Calu3 (cell line): ENCODE results near the gene CALB2. TPM values are rescaled to one million over a fixed set of nuclear protein-coding genes. Genes with fewer than 3 reads are reported as not detected.

Source experiments
- BruUV-seq: library from RNA; stranded (reverse); fragments of 400-500 nt; replicated peaks from 2 replicates; lab custom pipeline; 2021; lab: Mats Ljungman, UMichigan
- CTCF ChIA-PET: fragments of 300-600 bp; sonication (Branson Sonifier 250); formaldehyde crosslinking; loops from one replicate; lab custom pipeline; 2022; ENCODE audit warnings: antibody characterized with exemption; lab: Charles Lee
- DNase-seq: peaks from one replicate; pipeline ENCODE4 v3.0.0; 2022
- H3K27ac Mint-ChIP-seq: one replicate; pipeline ENCODE4 v1.8.0; 2022; ENCODE audit warnings: mixed read lengths; ENCODE audit not compliant: unreplicated experiment
- H3K27me3 Mint-ChIP-seq: one replicate; pipeline ENCODE4 v1.8.0; 2022; ENCODE audit warnings: mixed read lengths; ENCODE audit not compliant: unreplicated experiment
- H3K36me3 Mint-ChIP-seq: one replicate; pipeline ENCODE4 v1.8.0; 2022; ENCODE audit warnings: mild to moderate bottlenecking, moderate library complexity, mixed read lengths; ENCODE audit not compliant: insufficient read depth, unreplicated experiment
- H3K4me1 Mint-ChIP-seq: one replicate; pipeline ENCODE4 v1.8.0; 2022; ENCODE audit warnings: mild to moderate bottlenecking, low read depth, mixed read lengths; ENCODE audit not compliant: unreplicated experiment
- H3K4me3 Mint-ChIP-seq: one replicate; pipeline ENCODE4 v1.8.0; 2022; ENCODE audit warnings: mild to moderate bottlenecking, low read depth, moderate library complexity, mixed read lengths; ENCODE audit not compliant: unreplicated experiment
- H3K9me3 Mint-ChIP-seq: one replicate; pipeline ENCODE4 v1.8.0; 2022; ENCODE audit warnings: low read depth, mixed read lengths; ENCODE audit not compliant: unreplicated experiment
- intact Hi-C: fragments of 100-400 bp; cut with micrococcal nuclease; formaldehyde crosslinking; loops from one replicate; pipeline ENCODE4 v1.10.0; 2022; ENCODE audit not compliant: unreplicated experiment
- total RNA-seq: library from RNA; stranded (reverse); gene quantifications from 2 replicates; pipeline ENCODE4 v1.2.3, GENCODE V29; 2022
- TF ChIP-seq, protein P1 (sequence below): fragments of 200-600 bp; IDR thresholded peaks from one replicate; pipeline ENCODE4 v1.8.0; 2022; ENCODE audit warnings: antibody characterized with exemption; ENCODE audit not compliant: unreplicated experiment

CALB2 gene
- total RNA-seq, 1 experiment from 2014 or later, result 35.1 TPM

DNA sequence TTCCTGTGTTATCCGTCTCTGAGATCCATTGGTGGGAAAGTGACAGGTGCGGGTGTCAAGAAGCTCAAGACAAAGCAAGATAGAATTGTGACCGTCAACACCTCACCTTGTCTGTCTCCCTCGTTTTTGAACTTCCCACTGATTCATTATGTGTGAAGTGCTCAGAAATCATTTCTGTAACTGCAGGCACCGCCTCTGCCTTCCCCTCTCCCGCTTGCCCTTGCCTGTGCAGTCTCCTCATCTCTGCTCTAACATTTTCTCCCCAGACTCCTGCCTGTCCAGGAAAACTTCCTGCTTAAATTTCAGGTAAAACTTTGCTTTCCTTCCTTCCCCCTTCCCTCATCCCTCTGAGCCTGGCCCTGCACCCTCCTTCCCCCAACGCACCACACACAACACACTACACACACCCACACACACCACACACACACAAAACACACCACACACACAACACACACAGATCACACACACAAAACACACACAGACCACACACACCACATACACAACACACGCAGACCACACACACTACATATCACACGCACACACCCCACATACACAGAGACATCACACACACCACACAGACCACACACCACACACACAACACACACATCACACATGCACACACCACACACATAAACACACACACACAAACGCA lies 25.7 kb downstream of the CALB2 start:
- DNase-seq, result no peak
- CTCF ChIA-PET, result interaction anchor here (0.6 kb wide), 1 partner anchor 20 kb away, joined by 3 read pairs; no protein-coding TSS in a partner anchor
- intact Hi-C loops, result no loop called here
- H3K4me1 Mint-ChIP-seq, result no peaks in the 10 kb centered on the region
- H3K36me3 Mint-ChIP-seq, result no peaks in the 10 kb centered on the region
- no peak overlapping the region for H3K4me3 Mint-ChIP-seq
- no peaks in the 10 kb centered on the region for H3K27me3 Mint-ChIP-seq
- no TSS peak for BruUV-seq
- TF ChIP-seq, protein P1, sequence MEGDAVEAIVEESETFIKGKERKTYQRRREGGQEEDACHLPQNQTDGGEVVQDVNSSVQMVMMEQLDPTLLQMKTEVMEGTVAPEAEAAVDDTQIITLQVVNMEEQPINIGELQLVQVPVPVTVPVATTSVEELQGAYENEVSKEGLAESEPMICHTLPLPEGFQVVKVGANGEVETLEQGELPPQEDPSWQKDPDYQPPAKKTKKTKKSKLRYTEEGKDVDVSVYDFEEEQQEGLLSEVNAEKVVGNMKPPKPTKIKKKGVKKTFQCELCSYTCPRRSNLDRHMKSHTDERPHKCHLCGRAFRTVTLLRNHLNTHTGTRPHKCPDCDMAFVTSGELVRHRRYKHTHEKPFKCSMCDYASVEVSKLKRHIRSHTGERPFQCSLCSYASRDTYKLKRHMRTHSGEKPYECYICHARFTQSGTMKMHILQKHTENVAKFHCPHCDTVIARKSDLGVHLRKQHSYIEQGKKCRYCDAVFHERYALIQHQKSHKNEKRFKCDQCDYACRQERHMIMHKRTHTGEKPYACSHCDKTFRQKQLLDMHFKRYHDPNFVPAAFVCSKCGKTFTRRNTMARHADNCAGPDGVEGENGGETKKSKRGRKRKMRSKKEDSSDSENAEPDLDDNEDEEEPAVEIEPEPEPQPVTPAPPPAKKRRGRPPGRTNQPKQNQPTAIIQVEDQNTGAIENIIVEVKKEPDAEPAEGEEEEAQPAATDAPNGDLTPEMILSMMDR, result no peak
- H3K9me3 Mint-ChIP-seq, result no peaks in the 10 kb centered on the region
- H3K27ac Mint-ChIP-seq, result no peak overlapping the region

DNA sequence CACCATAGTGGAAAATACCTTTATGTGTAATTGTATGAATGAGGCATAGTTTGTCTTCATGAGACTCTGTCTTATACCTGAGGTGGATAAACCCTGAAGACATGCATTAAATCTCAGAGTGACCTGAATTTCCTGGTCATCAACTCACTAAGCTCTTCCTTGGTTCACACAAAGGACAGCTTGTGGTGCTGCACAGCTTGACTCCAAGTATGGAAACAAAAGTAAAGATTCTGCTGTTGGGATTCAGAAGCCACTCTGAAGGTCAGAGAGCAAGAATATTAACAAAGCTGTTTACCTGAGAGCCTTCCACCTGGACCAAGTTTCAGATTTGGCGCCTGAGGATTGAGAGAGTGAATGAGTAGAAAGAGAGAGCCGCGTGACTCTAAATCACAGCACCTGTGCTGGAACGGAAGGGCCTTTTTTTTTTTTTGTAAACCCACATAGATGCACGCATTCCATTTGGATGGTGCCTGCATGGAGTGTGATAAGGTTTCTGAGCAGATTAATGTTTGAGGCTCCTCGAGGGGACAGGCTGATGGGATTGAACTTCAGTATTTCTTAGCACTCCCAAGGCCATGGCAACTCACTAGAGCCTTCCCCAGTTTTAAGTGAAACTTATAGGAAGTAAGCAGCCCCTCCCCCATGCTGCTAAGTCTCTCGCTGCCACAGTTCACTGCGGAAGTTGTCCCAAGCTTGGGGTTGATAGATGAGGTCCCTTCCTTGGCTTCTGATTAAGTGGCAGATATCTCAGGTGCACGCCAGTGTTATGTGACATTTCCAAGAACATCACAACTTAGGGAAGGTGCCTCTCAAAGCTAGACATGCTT lies 28.7 kb downstream of the CALB2 start:
- Mint-ChIP-seq H3K9me3 (no peaks in the 10 kb centered on the region), H3K4me3 (no peak overlapping the region), H3K27ac (no peak overlapping the region), H3K36me3 (no peaks in the 10 kb centered on the region), H3K4me1 (no peaks in the 10 kb centered on the region), H3K27me3 (no peaks in the 10 kb centered on the region)
- TF ChIP-seq, protein P1, result no peak
- DNase-seq, result no peak
- intact Hi-C loops, result no loop called here
- no TSS peak for BruUV-seq
- CTCF ChIA-PET, result interaction anchor here (0.7 kb wide), 1 partner anchor 320 kb away, joined by 6 read pairs; no protein-coding TSS in a partner anchor

DNA sequence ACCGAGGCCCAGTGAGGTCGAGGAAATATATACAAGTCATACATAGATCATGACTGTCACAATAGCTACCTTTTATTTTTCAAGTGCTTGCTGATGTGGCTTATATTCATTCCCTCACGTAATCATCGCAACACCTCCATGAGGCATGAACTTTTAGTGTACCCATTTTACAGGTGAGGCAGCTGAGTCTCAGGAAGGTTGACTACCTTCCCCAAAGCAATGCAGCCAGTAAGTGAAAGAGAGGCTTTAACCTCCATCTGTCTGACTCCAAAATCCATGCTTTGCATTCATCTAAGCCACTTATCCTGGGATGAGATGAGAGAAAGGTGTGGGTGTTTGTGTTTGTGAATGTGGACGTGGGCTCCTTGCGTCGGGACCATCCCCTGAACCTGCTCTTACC lies 30.8 kb downstream of the CALB2 start:
- intact Hi-C loops, result no loop called here
- no peak overlapping the region for H3K27ac Mint-ChIP-seq
- DNase-seq, result no peak
- BruUV-seq, result no TSS peak
- H3K36me3 Mint-ChIP-seq, result no peaks in the 10 kb centered on the region
- TF ChIP-seq, protein P1, result no peak
- CTCF ChIA-PET, result interaction anchor here (0.6 to 0.7 kb wide), 2 partner anchors 178 to 1165 kb away, joined by 5 to 7 read pairs; no protein-coding TSS in a partner anchor
- no peak overlapping the region for H3K4me3 Mint-ChIP-seq
- H3K9me3 Mint-ChIP-seq, result no peaks in the 10 kb centered on the region
- no peaks in the 10 kb centered on the region for H3K27me3 Mint-ChIP-seq
- H3K4me1 Mint-ChIP-seq, result no peaks in the 10 kb centered on the region

DNA sequence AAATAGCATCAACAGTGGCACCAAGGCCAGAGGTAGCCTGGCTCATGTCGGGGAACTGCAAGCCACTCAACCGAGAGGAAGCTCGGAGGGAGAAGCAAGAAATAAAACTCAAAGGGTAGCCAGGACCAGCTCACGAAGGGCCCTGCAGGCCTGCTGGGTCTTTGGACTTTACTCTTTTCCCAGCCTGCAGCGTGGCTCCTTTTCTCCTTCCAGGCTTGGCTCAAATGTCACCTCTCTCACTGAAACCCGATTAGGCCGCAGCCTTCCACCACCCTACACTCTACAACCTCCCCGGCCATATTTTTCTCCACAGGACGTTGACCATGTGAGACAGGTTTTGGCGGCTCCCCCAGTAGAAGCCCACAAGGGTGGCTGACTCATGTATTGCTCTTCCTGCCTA lies 38.1 kb downstream of the CALB2 start:
- Mint-ChIP-seq H3K27ac (no peak overlapping the region), H3K9me3 (no peaks in the 10 kb centered on the region), H3K4me3 (no peak overlapping the region), H3K36me3 (no peaks in the 10 kb centered on the region), H3K27me3 (peaks cover 30% of the 10 kb centered on the region), H3K4me1 (no peaks in the 10 kb centered on the region)
- CTCF ChIA-PET, result no interaction called here
- no peak for DNase-seq
- TF ChIP-seq, protein P1, result no peak
- no TSS peak for BruUV-seq
- intact Hi-C loops, result no loop called here
